Testis (tissue), 2 donors: ENCODE results near the gene KLHL1.

ENCODE experiments used
- CTCF ChIP-seq, 3 experiments: fragments of 450-650 bp in 2 of 3; fragments of 200-600 bp in 1 of 3; sonication (generic) in 1 of 3; IDR thresholded peaks; one replicate each; pipeline ENCODE4 v1.5.1; 2016 to 2019; ENCODE audit warnings: antibody characterized with exemption in 3 of 3, mild to moderate bottlenecking in 2 of 3, moderate library complexity in 1 of 3
- POLR2A ChIP-seq: fragments of 450-650 bp; IDR thresholded peaks from one replicate; pipeline ENCODE4 v1.6.1; 2017; ENCODE audit warnings: antibody characterized with exemption, mild to moderate bottlenecking, moderate library complexity

- no peak for TF ChIP-seq CTCF (IDR thresholded peaks at IDR 0.05)
- TF ChIP-seq POLR2A = no peak
Measured at GRCh38 chr13:70125693-70126092, 17.4 kb upstream of the KLHL1 start.
